HG02678 (cell line): Measurements from ENCODE around the gene NAA60.
"Not testable (repeated sequence)": the region's sequence is repeated elsewhere in the genome, so short reads cannot be mapped to it uniquely, and the experiment has no call there.

Experiments
- ATAC-seq: cut with Tn5 transposase; IDR thresholded peaks from one replicate; pipeline ENCODE4 v1.9.1; 2021; ENCODE audit warnings: mild to moderate bottlenecking, moderate library complexity; ENCODE audit not compliant: unreplicated experiment

The NAA60 gene

DNA sequence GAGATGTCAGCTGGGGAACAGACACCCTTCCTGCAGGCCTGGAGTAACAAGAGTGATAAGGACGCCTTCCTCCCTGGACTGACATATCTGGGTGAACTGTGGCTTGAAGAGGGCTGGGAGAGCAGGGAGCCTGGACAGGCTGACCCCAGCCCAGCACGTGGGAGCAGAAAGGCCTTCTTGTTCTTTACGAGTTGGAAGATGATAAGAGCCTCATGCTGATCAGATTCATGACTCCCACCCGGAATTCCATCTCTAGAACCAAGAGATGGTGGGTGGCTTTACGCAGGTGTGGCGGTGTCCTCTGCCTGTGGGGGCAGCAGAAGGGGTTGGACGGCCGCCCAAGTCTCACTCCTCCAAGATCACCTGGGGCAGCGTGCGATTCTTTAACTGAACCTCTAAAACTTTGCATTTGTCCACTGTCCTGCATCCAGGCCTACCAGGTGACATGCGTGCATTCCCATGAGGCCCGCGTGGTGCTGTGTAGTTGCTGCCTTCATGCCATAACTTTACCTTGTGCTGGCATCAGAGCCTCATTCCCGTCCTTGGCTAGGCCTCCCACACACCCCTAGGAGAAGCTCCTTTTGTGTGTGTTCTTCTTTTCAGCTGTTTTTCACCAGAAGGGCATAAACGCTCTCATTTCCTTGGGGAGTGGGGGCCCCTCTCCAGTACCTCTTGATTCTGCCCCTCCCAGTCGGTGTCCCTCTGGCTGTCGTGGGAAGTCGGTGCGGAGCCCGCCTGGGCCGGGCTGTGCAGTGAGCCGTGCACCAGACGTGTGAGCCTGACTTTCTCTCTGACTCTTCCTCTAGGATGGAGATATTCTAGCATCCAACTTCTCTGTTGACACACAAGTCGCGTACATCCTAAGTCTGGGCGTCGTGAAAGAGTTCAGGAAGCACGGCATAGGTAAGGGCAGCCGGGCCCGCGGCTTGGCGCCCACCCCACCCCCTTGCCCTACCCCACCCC is 38.5 kb downstream of the NAA60 start:
- no peak for ATAC-seq

DNA sequence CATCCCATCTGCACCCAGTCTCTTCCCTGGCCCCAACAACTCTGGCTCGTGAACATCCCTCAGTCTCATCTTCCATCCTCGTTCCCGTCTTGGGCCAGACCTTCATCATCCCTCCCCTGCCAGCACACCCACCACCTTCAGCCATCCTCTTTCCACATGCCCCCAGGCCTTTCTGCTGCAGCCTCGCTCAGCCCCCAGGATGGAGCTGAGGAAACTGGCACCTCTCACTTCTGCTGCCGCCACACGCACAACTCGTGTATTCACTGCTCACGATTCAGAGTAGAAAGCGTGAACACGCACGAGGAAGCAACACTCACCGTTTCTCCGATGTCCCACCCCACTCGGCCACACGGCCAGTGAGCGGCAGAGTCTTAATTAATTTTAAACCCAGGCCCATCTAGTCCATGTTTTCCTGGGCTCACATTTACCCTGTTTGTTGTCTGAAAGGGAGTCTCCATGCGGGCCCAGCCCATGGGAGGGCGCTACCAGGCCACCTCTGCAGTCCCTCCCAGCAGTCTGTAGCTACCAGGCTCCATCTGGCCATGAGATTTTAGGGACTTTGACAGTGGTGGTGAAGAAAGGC is 39.3 kb downstream of the NAA60 start:
- no peak for ATAC-seq

DNA sequence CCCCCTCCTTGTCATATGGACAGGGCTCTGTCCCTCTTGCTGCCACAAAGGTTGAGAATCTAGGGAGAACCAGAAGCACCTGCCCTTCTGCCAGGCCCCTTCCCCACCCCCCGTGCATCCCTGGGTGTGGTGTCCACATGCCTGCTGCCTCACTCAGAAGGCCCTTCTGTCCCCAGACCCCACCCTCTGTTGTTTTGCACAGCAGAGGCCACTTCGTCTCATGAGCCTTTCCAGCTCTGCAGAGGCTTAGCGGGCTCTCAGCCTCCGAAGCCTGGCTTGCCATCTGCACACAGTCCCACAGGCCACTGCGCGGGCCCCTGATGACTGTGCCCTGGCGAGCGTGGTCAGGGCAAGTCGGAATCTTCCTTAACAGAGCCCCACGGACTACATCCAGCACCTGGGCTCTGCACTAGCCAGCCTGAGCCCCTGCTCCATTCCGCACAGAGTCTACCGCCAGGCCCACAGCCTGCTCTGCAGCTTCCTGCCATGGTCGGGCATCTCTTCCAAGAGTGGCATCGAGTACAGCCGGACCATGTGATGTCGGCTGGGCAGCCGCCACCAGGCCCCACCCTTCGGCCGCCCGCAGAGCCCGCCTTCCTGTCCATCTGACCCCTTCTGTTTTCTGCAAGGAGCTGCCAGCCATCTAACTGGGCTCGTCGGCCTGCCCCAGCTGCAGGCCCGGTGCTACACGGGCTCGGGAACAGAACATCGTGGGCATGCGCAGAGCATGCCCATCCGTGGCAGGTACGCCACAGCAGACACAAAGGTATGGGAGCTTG is 41.0 kb downstream of the NAA60 start:
- no peak for ATAC-seq

DNA sequence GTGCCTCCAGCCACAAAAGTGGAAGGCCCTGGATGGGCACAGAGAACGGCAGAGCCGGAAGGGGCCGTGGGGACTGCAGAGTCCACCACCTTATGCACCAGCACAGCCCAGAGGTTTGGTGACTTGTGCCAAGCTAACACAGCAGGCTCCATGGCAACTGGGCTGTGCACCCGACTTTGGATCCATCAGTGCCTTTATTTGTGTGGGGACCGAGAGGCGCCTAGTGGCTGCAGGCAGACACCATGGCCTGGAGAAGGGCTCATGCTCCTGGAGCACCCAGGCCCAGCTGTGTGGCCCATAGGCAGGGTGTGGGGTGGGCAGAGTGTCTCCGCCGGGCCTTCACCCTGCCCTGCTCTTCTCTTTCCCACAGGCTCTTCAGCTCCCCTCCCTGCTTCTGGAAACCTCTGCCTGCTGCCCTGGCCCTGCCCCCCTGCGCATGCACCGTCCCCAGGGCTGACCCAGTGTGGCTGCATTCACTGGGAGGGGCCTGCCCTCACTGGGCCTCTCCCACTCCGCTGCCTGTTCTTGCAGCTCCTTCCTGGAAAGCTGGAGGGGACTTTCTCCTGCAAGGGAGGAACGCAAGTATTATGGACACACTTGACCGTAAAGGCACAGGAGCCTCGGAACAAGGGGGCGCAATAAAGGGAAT is 41.7 kb downstream of the NAA60 start:
- ATAC-seq = no peak

DNA sequence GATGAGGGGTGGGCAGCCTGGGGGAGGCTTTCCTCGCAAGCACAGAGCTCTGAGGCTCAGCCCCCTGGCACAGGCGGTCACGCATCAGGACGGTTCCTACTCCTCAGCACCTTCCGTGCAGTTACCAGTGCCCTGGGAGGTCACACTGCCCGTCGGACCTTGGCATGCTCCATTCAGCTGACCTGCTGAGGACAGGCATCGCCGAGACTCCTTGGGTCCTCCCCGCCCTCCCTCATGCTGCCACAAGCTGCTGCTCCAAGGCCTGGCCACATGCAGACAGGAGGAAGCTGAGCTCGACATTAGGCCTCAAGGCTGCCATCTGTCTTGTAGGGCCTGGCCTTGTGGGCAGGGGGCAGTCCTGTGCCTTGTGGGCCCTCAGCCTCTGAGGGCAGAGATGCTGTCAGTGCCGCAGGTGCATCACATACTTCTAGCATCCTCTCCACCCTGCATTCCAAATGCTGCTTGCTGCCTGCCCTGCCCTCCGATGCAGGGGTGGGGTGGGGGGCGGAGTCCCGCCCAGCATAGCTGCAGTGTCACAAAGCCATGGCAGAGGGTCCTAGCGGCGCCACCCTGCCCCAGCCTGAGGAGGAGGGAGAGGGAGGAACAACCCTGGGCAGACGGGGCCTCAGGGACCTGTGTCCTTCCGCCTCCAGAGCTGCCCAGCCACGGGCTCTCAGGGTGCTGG is 42.5 kb downstream of the NAA60 start:
- no peak for ATAC-seq

DNA sequence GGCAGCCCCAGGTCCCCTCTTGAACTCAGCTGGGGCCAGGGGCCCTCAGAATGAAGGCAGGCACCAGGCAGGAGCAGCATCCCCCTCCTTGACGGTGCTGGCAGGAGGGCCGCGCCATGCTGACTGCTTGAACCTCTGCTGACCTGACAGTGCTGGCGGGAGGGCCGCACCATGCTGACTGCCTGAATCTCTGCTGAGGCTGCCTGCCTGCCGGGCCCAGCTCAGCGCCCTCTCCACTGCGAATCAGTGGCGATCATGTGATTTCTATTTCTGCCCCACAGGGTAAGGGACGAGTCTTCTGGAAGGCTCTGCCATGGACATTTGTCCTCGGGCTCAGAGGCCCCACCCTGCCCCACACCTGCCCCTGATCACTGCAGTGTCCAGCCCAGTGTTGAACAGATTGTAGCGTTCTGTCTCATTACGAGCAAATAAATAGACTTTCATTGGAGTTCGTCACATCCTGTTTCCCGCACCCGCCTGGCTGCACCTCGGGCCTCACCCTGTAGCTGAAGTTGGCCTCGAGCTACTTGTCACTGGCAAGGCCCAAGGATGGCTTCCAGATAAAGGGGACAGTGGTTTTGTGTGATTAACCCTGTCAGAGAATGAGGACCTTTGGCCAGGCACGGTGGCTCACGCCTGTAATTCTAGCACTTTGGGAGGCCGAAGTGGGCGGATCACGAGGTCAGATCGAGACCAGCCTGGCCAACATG is 43.2 kb downstream of the NAA60 start:
- ATAC-seq = no peak

- ATAC-seq = no peak
Measured at GRCh38 chr16:3487521-3488410, 44.3 kb downstream of the NAA60 start.

DNA sequence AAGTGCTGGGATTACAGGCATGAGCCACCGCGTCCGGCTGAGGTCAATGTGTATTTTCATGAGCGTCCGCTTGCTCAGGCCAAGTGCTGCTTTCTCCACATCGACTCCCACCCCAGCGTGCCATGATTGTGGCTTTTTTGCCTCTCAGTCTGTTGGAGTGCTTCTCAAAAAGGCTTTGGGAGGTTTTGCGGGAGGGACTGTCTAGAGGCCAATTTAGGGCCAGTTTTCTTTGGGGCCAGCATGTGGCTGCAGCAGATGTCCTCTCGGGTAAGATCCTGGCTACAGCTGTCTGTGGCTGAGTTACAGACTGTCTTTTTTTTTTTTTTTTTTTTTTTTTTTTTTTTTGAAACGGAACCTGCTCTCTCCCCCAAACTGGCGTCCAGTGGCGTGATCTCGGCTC is 45.3 kb downstream of the NAA60 start:
- ATAC-seq = no peak

DNA sequence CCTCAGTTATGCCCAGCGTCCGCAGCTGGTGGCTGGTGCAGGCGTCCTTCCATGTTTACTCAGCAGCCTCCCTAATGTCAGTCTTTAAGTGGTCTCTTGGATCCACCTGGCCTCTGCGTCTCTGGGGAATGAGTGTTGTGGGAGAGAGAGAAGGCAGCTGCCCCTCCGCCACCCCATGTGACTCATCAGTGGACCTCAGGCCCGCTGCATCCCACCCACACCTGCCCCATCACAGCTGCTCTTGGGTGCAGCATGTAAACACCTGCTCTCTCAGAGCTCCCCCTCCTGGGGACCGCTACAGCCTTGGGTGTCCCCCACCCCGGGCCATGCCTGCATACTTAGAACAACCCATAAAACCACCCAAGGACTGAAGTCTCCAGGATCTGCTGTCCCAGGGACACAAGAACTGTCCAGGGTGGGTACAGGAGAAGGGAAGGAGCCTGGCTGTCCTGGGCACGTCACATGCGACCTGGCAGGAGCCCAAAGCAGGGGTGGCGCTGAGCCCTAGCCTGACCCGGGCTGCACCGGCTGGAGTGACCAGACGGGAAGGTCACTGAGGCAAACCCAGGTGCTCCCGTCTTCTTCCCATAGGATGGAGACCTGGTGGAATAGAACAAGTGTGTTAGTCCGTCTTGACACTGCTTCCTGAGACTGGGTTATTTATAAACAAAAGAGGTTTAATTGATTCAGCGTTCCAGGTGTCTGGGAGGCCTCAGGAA is 47.6 kb downstream of the NAA60 start:
- ATAC-seq = no peak

DNA sequence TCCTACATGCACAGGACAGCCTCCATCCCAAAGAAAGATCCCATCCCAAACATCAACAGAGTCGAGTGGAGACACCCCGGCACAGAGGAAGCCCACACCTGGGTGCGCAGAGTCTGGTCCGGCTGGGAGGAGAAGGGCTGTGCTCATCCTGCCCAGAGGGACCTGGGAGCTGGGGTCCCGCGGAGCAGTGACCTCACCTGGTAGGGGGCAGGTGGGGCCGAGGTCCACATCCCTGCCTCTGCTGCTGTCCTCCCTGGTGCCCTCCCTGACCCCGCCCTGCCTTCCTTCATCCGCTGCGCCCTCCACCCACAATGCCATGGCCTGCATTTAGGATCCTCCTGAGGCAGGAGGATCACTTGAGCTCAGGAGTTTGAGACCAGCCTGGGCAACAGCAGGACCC is 48.9 kb downstream of the NAA60 start:
- no peak for ATAC-seq

DNA sequence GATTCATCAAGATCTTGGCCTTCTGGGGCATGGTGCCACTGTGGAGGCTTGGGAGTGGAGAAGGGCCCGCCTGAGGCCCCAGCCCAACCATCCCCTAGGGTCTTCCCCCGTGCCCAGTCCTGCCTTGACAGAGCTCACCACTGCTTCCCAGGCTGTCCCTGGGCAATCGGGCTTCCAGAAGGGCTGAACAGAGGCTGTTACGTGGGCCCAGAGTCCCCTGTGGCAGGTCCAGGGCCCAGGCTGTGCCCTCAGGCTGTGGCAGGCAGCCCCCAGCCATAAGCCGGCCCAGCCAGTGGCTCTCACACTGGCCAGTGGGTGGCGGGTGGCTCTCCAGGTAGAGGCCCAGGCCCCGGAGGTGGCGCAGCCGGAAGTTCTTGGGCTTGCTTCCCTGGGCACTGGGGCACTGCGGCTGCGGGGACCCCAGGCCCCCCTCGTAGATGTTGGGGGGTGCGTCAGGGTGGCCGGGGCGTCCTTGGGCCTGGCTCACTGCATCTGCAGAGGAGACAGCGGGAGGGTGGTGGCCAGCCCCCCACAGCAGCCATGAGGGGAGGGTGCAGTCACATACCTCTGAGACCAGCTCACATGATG is 51.0 kb downstream of the NAA60 start:
- no peak for ATAC-seq

DNA sequence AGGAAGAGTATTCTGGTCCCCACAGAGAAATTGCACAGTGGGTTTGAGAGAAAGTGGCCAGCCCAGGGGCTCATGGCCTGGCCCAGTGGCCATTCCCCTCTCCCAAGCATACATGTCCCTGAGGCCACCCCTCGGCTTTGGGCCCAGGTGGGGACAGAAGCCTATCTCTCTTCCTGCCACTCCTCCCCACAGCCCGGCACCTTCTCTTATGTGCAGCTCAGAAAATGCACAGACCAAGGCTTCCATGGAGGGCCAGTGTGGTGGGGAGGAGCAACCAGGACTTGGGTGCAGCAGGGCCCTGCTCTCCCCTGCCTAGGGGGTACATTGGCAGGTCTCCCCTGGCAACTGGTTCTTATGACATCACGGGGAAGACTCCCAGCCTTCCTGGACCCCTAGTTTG is 51.7 kb downstream of the NAA60 start, which contains the start of gene C16orf90:
Gene C16orf90, minus strand, starts transcription at position 314 of the 400 bp plus-strand sequence. Its CDS starts 68 bp downstream, at position 246.
- ATAC-seq = no peak

GRCh38 chr16:3496386-3496785 is 52.9 kb downstream of the NAA60 start:
- no peak for ATAC-seq

DNA sequence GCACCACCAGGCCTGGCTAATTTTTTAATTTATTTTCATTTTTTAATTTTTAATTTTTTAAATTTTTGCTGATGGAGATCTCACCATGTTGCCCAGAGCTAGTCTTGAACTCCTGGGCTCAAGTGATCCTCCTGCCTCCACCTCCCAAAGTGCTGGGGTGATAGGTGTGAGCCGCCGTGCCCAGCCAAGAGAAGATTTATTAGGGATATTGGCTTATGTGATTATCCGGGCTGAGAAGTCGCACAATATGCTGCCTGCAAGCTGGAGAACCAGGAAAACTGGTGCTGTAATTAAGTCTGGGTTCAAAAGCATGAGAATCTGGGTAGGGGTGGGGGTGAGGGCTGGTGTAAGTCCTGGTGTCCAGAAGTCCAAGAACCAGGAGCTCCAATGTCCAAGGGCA is 54.3 kb downstream of the NAA60 start:
- ATAC-seq = no peak

GRCh38 chr16:3498988-3499387 is 55.5 kb downstream of the NAA60 start:
- no peak for ATAC-seq

DNA sequence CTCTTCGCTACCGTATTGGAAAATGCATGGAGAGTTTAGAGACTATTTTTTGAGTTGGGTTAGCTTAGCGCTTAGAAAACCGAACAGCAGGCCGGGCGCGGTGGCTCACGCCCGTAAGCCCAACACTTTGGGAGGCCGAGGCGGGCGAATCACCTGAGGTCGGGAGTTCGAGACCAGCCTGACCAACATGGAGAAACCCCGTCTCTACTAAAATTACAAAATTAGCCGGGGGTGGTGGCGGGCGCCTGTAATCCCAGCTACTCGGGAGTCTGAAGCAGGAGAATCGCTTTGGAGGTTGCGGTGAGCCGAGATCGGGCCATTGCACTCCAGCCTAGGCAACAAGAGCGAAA is 57.9 kb downstream of the NAA60 start:
- ATAC-seq = not testable (repeated sequence)

DNA sequence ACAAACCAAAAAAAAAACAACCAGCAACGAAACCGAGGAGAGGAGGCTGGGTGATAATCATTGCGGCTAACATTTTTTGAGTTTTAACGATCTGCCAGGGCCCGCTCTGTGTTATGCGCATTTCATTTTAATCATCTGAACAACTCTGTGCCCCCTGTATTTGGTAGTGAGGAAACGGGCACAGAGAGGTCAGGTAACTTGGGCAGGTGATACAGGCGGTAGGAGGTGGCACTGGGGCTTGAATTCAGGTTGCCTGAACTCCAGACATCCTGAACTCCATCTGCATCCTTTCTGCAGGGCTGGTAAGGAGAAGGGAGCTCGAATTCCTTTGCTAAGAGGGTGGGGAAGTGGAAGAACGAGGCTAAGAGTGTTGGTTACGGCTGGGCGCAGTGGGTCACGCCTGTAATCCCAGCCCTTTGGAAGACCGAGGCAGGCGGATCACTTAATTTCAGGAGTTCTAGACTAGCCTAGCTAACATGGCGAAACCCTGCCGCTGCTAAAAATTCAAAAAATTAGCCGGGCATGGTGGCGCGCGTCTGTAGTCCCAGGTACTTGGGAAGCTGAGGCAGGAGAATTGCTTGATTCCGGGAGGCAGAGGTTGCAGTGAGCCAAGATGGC is 58.4 kb downstream of the NAA60 start:
- no peak for ATAC-seq
